Nephron (organoid): ENCODE measurements around the gene KRT25.

Experiments used
- H3K27ac Mint-ChIP-seq, 3 experiments: 2 replicates each; pipeline ENCODE4 v1.8.0; 2020; ENCODE audit warnings: mixed read lengths in 3 of 3, mild to moderate bottlenecking in 2 of 3, moderate library complexity in 1 of 3
- H3K27me3 Mint-ChIP-seq: 2 replicates; pipeline ENCODE4 v1.8.0; 2021; ENCODE audit warnings: low read depth, mild to moderate bottlenecking, moderate library complexity, mixed read lengths
- H3K36me3 Mint-ChIP-seq: 2 replicates; pipeline ENCODE4 v1.8.0; 2020; ENCODE audit warnings: low read depth, mixed read lengths
- H3K4me1 Mint-ChIP-seq: 2 replicates; pipeline ENCODE4 v1.8.0; 2020; ENCODE audit warnings: mixed read lengths
- H3K4me3 Mint-ChIP-seq, 3 experiments: 2 replicates each; pipeline ENCODE4 v1.8.0; 2020; ENCODE audit warnings: mild to moderate bottlenecking in 3 of 3, mixed read lengths in 3 of 3, moderate library complexity in 2 of 3
- H3K9me3 Mint-ChIP-seq: 2 replicates; pipeline ENCODE4 v1.8.0; 2020; ENCODE audit warnings: mixed read lengths
- CTCF ChIP-seq, 3 experiments: fragments of 200-600 bp; sonication (generic); IDR thresholded peaks; one replicate each; pipeline ENCODE4 v1.5.0; 2021; ENCODE audit warnings: antibody characterized with exemption in 3 of 3; ENCODE audit not compliant: unreplicated experiment in 3 of 3

Gene KRT25

GRCh38 chr17:40738553-40738952 lies 16.6 kb downstream of the KRT25 start:
- H3K27ac Mint-ChIP-seq, result no peak overlapping the region
- H3K9me3 Mint-ChIP-seq, result peaks cover 6% of the 10 kb centered on the region
- H3K4me1 Mint-ChIP-seq, result no peaks in the 10 kb centered on the region
- TF ChIP-seq CTCF (IDR thresholded peaks at IDR 0.05; ENCODE audit: unreplicated experiment in 3 of 3), result no peak
- peaks cover 20% of the 10 kb centered on the region for H3K27me3 Mint-ChIP-seq
- no peak overlapping the region for H3K4me3 Mint-ChIP-seq
- H3K36me3 Mint-ChIP-seq, result no peaks in the 10 kb centered on the region

DNA sequence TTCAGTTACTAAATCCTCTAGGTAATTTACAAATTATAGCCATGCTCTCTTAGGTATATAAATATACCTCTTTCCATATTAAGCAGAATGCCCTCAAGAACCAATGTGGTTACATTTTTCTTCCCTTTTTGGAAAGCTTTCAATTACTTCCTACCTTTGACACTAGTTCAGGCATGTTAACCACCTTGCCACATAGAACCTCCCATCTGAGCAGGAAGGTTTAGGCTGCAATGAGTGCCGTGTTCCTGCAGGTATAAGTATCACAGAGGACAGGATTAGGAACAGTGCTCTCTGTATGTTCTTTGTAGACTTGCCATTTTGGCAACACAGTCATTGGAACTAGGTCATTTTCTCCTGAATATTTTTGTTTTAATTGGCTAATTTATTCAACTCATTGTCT lies 20.1 kb downstream of the KRT25 start:
- Mint-ChIP-seq H3K4me1 (no peaks in the 10 kb centered on the region), H3K27ac (no peak overlapping the region), H3K27me3 (peaks cover 21% of the 10 kb centered on the region), H3K4me3 (no peak overlapping the region), H3K36me3 (no peaks in the 10 kb centered on the region), H3K9me3 (no peaks in the 10 kb centered on the region)
- TF ChIP-seq CTCF (IDR thresholded peaks at IDR 0.05; ENCODE audit: unreplicated experiment in 3 of 3), result no peak

- no peaks in the 10 kb centered on the region for H3K9me3 Mint-ChIP-seq
- peaks cover 22% of the 10 kb centered on the region for H3K27me3 Mint-ChIP-seq
- TF ChIP-seq CTCF (IDR thresholded peaks at IDR 0.05; ENCODE audit: unreplicated experiment in 3 of 3), result no peak
- no peaks in the 10 kb centered on the region for H3K4me1 Mint-ChIP-seq
- H3K4me3 Mint-ChIP-seq, result no peak overlapping the region
- no peak overlapping the region for H3K27ac Mint-ChIP-seq
- H3K36me3 Mint-ChIP-seq, result no peaks in the 10 kb centered on the region
Observed at GRCh38 chr17:40734018-40734417, 21.1 kb downstream of the KRT25 start.

- H3K27me3 Mint-ChIP-seq, result peaks cover 16% of the 10 kb centered on the region
- no peak for TF ChIP-seq CTCF (IDR thresholded peaks at IDR 0.05; ENCODE audit: unreplicated experiment in 3 of 3)
- no peaks in the 10 kb centered on the region for H3K4me1 Mint-ChIP-seq
- no peak overlapping the region for H3K27ac Mint-ChIP-seq
- no peaks in the 10 kb centered on the region for H3K9me3 Mint-ChIP-seq
- H3K4me3 Mint-ChIP-seq, result no peak overlapping the region
- H3K36me3 Mint-ChIP-seq, result no peaks in the 10 kb centered on the region
Observed at GRCh38 chr17:40730970-40731369, 24.2 kb downstream of the KRT25 start.

- TF ChIP-seq CTCF (IDR thresholded peaks at IDR 0.05; ENCODE audit: unreplicated experiment in 3 of 3), result no peak
- H3K4me3 Mint-ChIP-seq, result no peak overlapping the region
Observed at GRCh38 chr17:40727447-40728231, 27.5 kb downstream of the KRT25 start.

GRCh38 chr17:40726919-40727318 lies 28.2 kb downstream of the KRT25 start:
- Mint-ChIP-seq H3K9me3 (no peaks in the 10 kb centered on the region), H3K4me1 (no peaks in the 10 kb centered on the region), H3K36me3 (no peaks in the 10 kb centered on the region), H3K4me3 (no peak overlapping the region), H3K27me3 (peaks cover 19% of the 10 kb centered on the region), H3K27ac (no peak overlapping the region)
- TF ChIP-seq CTCF (IDR thresholded peaks at IDR 0.05; ENCODE audit: unreplicated experiment in 3 of 3), result peak; percentile 9 to 17 (median 15)

More at GRCh38 chr17:40727447-40728231, 27.5 kb downstream of the KRT25 start:
- Mint-ChIP-seq H3K4me1 (no peaks in the 10 kb centered on the region), H3K27me3 (peaks cover 14% of the 10 kb centered on the region), H3K36me3 (no peaks in the 10 kb centered on the region), H3K27ac (peak overlapping the region in 2 of 3 experiments; percentile 77 to 85), H3K9me3 (no peaks in the 10 kb centered on the region)
